ENCODE data around the gene DHCR24. TPM values are rescaled to one million over a fixed set of nuclear protein-coding genes. Genes with fewer than 3 reads are reported as not detected.
A peak's percentile ranks its signal among the peaks of the same experiment; 100 is the strongest.

Gene DHCR24
- total and polyA plus RNA-seq, 2 of the 13 experiments (the other 11 are each of a cell fraction or from before 2014, with no cell fraction given) = 374 to 448 TPM

- no peak for TF ChIP-seq ZNF644 (CRISPR knock-in tag; IDR thresholded peaks at IDR 0.05; ENCODE audit: low read depth)
- peak; percentile 24 for TF ChIP-seq MED8 (CRISPR knock-in tag; IDR thresholded peaks at IDR 0.05; ENCODE audit: insufficient replicate concordance)
- peak; percentile 80 for TF ChIP-seq ZNF263 (CRISPR knock-in tag; IDR thresholded peaks at IDR 0.05)
- TF ChIP-seq SMC3 (IDR thresholded peaks at IDR 0.05; ENCODE audit: low read length) = peak; percentile 51; the same call in 1 of the 2 replicates
- TF ChIP-seq POGZ (CRISPR knock-in tag; IDR thresholded peaks at IDR 0.05) = peak; percentile 80
- peak; percentile 56; the same call in 1 of the 2 replicates for TF ChIP-seq ZNF607 (CRISPR knock-in tag; IDR thresholded peaks at IDR 0.05; ENCODE audit: borderline replicate concordance)
- no peak for TF ChIP-seq ZNF224 (CRISPR knock-in tag; IDR thresholded peaks at IDR 0.05)
- TF ChIP-seq HINFP (CRISPR knock-in tag; IDR thresholded peaks at IDR 0.05; ENCODE audit: low read depth) = peak; percentile 71; the same call in 1 of the 2 replicates
- peak; percentile 87 for TF ChIP-seq RARA (CRISPR knock-in tag; IDR thresholded peaks at IDR 0.05)
- peak; percentile 69; the same call in 1 of the 2 replicates for TF ChIP-seq AHDC1 (CRISPR knock-in tag; IDR thresholded peaks at IDR 0.05; ENCODE audit: borderline replicate concordance)
- TF ChIP-seq ZSCAN25 (CRISPR knock-in tag; IDR thresholded peaks at IDR 0.05) = peak; percentile 64; the same call in 1 of the 2 replicates
- 0 out of 2 replicates have a peak, but pooled peaks have one; percentile 60 for TF ChIP-seq ZNF230 (CRISPR knock-in tag; IDR thresholded peaks at IDR 0.05)
- peak; percentile 48; the same call in 1 of the 2 replicates for TF ChIP-seq BCL3 (CRISPR knock-in tag; IDR thresholded peaks at IDR 0.05)
- no peak for TF ChIP-seq MXD3 (CRISPR knock-in tag; IDR thresholded peaks at IDR 0.05)
- TF ChIP-seq RFXAP (CRISPR knock-in tag; IDR thresholded peaks at IDR 0.05; ENCODE audit: borderline replicate concordance) = peak; percentile 63; the same call in 1 of the 2 replicates
- TF ChIP-seq ZNF768 (CRISPR knock-in tag; IDR thresholded peaks at IDR 0.05) = peak; percentile 93
- TF ChIP-seq CHD2 (IDR thresholded peaks at IDR 0.05; ENCODE audit: low read depth, low read length) = no peak
- TF ChIP-seq ZNF543 (CRISPR knock-in tag; IDR thresholded peaks at IDR 0.05) = peak; percentile 72; the same call in 1 of the 2 replicates
- TF ChIP-seq ZNF414 (CRISPR knock-in tag; IDR thresholded peaks at IDR 0.05) = 0 out of 2 replicates have a peak, but pooled peaks have one; percentile 67
Observed at GRCh38 chr1:54867717-54868057, 19.3 kb downstream of the DHCR24 start (continued).

Data from HepG2 (cell line).